Cardiac muscle cell (in vitro differentiated cells and primary cell): ENCODE measurements around the gene IDNK. TPM values are rescaled to one million over a fixed set of nuclear protein-coding genes. Genes with fewer than 3 reads are reported as not detected.

Source experiments
- DNase-seq, 2 donors: peaks; one replicate each; pipeline versions ENCODE4 v3.0.0 to v3.0.0-alpha.2; 2010 to 2017; ENCODE audit warnings: low read depth in 1 of 2, low spot score in 1 of 2
- H3K27ac ChIP-seq: fragments of 200-600 bp; sonication (generic); 2 replicates; pipeline ENCODE4 v1.5.1; 2016
- H3K27me3 ChIP-seq: fragments of 200-600 bp; sonication (generic); 2 replicates; pipeline ENCODE4 v1.6.0; 2016; ENCODE audit warnings: control low read depth
- H3K36me3 ChIP-seq: fragments of 200-600 bp; sonication (generic); 2 replicates; pipeline ENCODE4 v1.5.1; 2016; ENCODE audit warnings: control low read depth
- H3K4me1 ChIP-seq: fragments of 200-600 bp; sonication (generic); 2 replicates; pipeline ENCODE4 v1.8.1; 2017; ENCODE audit warnings: low read depth, mild to moderate bottlenecking, mixed run types
- H3K4me3 ChIP-seq: fragments of 200-600 bp; sonication (generic); 2 replicates; pipeline ENCODE4 v1.5.1; 2016; ENCODE audit warnings: mild to moderate bottlenecking
- H3K9me3 ChIP-seq: fragments of 200-600 bp; sonication (generic); 2 replicates; pipeline ENCODE4 v1.5.1; 2017; ENCODE audit warnings: low read depth, mild to moderate bottlenecking, control low read depth
- CTCF ChIP-seq: IDR thresholded peaks from 2 replicates; pipeline ENCODE4 v1.5.1; 2012; ENCODE audit warnings: low read depth, mild to moderate bottlenecking, low read length
- polyA plus RNA-seq: library from polyadenylated mRNA; unstranded; fragments of >200 nt; fragmentation: Nextera tagmentation; extraction: Ambion mirVana; gene quantifications from 2 replicates; pipeline ENCODE4 v1.2.1, GENCODE V29; 2016
- total RNA-seq: library from RNA; depleted of rRNA; stranded (reverse); fragments of >200 nt; gene quantifications from 2 replicates; pipeline ENCODE4 v1.2.3, GENCODE V29; 2016

IDNK gene
- total and polyA plus RNA-seq, 2 experiments from 2014 or later: 6.0 to 6.4 TPM

DNA sequence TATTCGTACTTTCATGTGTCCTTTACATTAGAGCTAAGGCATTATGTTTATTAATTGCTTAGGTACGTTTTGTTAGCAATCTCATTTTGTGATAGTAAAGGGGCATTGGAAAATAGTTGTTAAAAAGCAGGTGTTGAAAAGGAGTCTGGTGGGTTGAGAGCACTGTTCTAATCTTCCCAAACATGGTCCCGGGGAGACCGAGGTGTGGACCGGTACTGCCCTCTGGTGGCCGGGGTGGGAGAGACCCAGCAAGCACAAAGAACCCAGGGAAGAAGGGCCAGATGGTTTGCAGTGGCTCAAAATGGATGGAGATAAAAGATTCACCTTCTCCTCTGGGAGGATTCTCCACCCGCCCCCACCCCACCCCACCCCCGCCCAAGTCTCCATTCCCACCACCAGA is 26.1 kb downstream of the IDNK start:
- H3K4me3 ChIP-seq: no peak overlapping the region
- H3K4me1 ChIP-seq: no peaks in the 10 kb centered on the region
- peaks cover 6% of the 10 kb centered on the region for H3K36me3 ChIP-seq
- peak; percentile 80 for TF ChIP-seq CTCF
- DNase-seq: peak; percentile 48 to 63
- no peaks in the 10 kb centered on the region for H3K9me3 ChIP-seq
- H3K27me3 ChIP-seq: no peaks in the 10 kb centered on the region
- no peak overlapping the region for H3K27ac ChIP-seq

GRCh38 chr9:83649515-83649914 is 26.6 kb downstream of the IDNK start:
- H3K4me3 ChIP-seq: no peak overlapping the region
- no peak for DNase-seq

GRCh38 chr9:83651558-83651957 is 28.6 kb downstream of the IDNK start:
- Histone ChIP-seq H3K4me1 (no peaks in the 10 kb centered on the region), H3K27ac (no peak overlapping the region), H3K9me3 (no peaks in the 10 kb centered on the region), H3K27me3 (no peaks in the 10 kb centered on the region), H3K36me3 (peaks cover 6% of the 10 kb centered on the region), H3K4me3 (no peak overlapping the region)
- no peak for TF ChIP-seq CTCF
- DNase-seq: no peak

More at GRCh38 chr9:83649515-83649914, 26.6 kb downstream of the IDNK start:
- Histone ChIP-seq H3K27ac (no peak overlapping the region), H3K4me1 (no peaks in the 10 kb centered on the region), H3K9me3 (no peaks in the 10 kb centered on the region), H3K27me3 (no peaks in the 10 kb centered on the region), H3K36me3 (peaks cover 6% of the 10 kb centered on the region)
- TF ChIP-seq CTCF: no peak

GRCh38 chr9:83652433-83652832 is 29.5 kb downstream of the IDNK start:
- H3K4me3 ChIP-seq: no peak overlapping the region
- H3K27ac ChIP-seq: no peak overlapping the region
- no peaks in the 10 kb centered on the region for H3K27me3 ChIP-seq
- TF ChIP-seq CTCF: no peak
- no peaks in the 10 kb centered on the region for H3K4me1 ChIP-seq
- no peak for DNase-seq
- peaks cover 6% of the 10 kb centered on the region for H3K36me3 ChIP-seq
- no peaks in the 10 kb centered on the region for H3K9me3 ChIP-seq

DNA sequence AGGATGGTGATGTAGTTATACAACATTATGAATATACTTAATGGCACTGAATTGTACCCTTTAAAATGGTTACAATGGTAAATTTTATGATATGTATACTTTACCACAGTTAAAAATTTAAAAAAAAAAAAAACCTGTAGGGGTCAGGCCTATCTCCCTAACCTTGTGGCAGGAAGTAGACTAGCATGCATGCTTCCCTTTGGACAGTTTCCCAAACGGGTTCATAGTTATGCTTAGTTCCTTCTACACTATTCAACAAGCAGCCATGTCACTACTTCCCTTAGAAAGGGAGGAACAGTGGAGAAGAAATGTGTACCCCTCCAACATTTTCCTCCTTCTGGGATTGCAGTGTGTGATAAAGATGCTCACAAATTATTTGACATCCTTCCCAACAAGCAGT is 32.5 kb downstream of the IDNK start:
- DNase-seq: no peak
- Histone ChIP-seq H3K9me3 (no peaks in the 10 kb centered on the region), H3K36me3 (peaks cover 24% of the 10 kb centered on the region), H3K27me3 (no peaks in the 10 kb centered on the region), H3K4me1 (no peaks in the 10 kb centered on the region), H3K27ac (no peak overlapping the region), H3K4me3 (no peak overlapping the region)
- no peak for TF ChIP-seq CTCF
